Activated B cell treated with CpG ODN at 0.5 μM for 24 hours (primary cell): ENCODE measurements around the gene BCL6B. TPM values are rescaled to one million over a fixed set of nuclear protein-coding genes. Genes with fewer than 3 reads are reported as not detected.

Experiments
- ATAC-seq: fragments of 200-7000 bp; cut with Tn5 transposase; one replicate; pipeline ENCODE4 v1.10.0; 2021; ENCODE audit warnings: low read depth, mild to moderate bottlenecking, moderate library complexity
- CTCF ChIA-PET: fragments of 350-600 bp; sonication (Branson Sonifier 250); formaldehyde crosslinking; loops from one replicate; lab custom pipeline; 2021; ENCODE audit warnings: antibody characterized with exemption; lab: Charles Lee
- POLR2A ChIA-PET: fragments of 350-600 bp; sonication (Branson Sonifier 250); formaldehyde crosslinking; loops from one replicate; lab custom pipeline; 2021; ENCODE audit warnings: antibody characterized with exemption; lab: Charles Lee
- DNase-seq: peaks from one replicate; pipeline ENCODE4 v3.0.0; 2022
- H3K27ac Mint-ChIP-seq: one replicate; pipeline ENCODE4 v1.8.0; 2020; ENCODE audit warnings: mixed read lengths
- H3K27me3 Mint-ChIP-seq: one replicate; pipeline ENCODE4 v1.8.0; 2021; ENCODE audit warnings: mixed read lengths
- H3K36me3 Mint-ChIP-seq: one replicate; pipeline ENCODE4 v1.8.0; 2021; ENCODE audit warnings: low read depth, mixed read lengths
- H3K4me1 Mint-ChIP-seq: one replicate; pipeline ENCODE4 v1.8.0; 2021; ENCODE audit warnings: mixed read lengths
- H3K4me3 Mint-ChIP-seq: one replicate; pipeline ENCODE4 v1.8.0; 2020; ENCODE audit warnings: mild to moderate bottlenecking, mixed read lengths
- H3K9me3 Mint-ChIP-seq: one replicate; pipeline ENCODE4 v1.8.0; 2020; ENCODE audit warnings: mixed read lengths
- intact Hi-C: fragments of 100-400 bp; cut with micrococcal nuclease; formaldehyde crosslinking; loops from one replicate; pipeline ENCODE4 v1.15.1; 2024
- total RNA-seq: library from RNA; stranded (reverse); gene quantifications from 2 replicates; pipeline ENCODE4 v1.2.3, GENCODE V29; 2022
- TF ChIP-seq, protein P1 (sequence below): fragments of 200-600 bp; IDR thresholded peaks from one replicate; pipeline ENCODE4 v1.8.0; 2022; ENCODE audit warnings: antibody characterized with exemption, mild to moderate bottlenecking

BCL6B gene
- total RNA-seq, 1 donor from 2014 or later: 0.31 TPM

DNA sequence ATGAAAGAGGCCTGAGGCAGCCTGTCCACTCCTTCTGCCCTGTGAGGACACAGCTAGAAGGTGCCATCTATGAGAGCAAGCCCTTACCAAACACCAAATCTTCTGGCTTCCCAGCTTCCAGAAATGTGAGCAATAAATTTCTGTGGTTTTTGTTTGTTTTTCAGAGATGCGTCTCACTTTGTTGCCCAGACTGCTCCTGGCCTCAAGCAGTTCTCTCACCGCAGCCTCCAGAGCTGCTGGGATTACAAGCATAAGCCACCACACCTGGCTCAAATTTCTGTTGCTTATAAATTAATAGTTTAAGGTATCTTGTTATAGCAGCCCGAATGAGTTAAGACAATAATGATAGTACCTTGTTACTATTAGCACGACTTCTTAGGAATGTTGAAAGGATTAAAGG is 33.5 kb downstream of the BCL6B start:
- POLR2A ChIA-PET: no interaction called here
- TF ChIP-seq, protein P1, sequence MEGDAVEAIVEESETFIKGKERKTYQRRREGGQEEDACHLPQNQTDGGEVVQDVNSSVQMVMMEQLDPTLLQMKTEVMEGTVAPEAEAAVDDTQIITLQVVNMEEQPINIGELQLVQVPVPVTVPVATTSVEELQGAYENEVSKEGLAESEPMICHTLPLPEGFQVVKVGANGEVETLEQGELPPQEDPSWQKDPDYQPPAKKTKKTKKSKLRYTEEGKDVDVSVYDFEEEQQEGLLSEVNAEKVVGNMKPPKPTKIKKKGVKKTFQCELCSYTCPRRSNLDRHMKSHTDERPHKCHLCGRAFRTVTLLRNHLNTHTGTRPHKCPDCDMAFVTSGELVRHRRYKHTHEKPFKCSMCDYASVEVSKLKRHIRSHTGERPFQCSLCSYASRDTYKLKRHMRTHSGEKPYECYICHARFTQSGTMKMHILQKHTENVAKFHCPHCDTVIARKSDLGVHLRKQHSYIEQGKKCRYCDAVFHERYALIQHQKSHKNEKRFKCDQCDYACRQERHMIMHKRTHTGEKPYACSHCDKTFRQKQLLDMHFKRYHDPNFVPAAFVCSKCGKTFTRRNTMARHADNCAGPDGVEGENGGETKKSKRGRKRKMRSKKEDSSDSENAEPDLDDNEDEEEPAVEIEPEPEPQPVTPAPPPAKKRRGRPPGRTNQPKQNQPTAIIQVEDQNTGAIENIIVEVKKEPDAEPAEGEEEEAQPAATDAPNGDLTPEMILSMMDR: no peak
- Mint-ChIP-seq H3K27ac (no peak overlapping the region), H3K4me3 (no peak overlapping the region), H3K27me3 (peaks cover 6% of the 10 kb centered on the region), H3K4me1 (peaks cover 2% of the 10 kb centered on the region), H3K36me3 (no peaks in the 10 kb centered on the region), H3K9me3 (no peaks in the 10 kb centered on the region)
- DNase-seq (no peak), ATAC-seq (no peak)
- intact Hi-C loops: no loop called here
- CTCF ChIA-PET: no interaction called here

DNA sequence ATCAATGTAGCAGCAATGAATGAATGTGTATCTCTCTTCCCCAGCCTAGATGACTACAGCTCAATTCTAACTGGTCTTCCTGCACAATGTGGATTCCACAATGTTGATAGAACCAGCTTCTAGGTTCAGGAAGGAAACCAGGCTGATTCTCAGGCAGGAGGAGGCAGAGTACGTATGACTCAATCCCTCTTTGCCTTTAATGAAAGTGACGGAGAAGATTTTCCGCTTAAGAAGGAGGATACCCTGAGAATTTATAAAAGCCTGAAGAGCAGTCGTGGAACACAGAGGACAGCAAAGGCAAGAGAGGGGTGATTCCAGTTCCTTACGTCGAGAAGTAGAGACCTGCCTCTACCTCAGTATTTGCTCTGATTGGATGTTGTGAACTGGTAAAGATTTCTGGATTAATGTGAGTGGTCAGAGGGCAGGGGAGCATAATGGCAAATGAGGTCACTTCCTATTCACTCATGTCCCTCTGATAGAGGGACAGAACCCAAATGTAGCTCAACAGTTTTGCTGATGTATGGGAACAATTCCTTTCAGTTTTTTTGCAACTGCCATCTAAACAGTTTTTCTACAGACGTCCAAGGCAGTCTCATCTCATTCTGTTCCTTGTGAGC is 36.1 kb downstream of the BCL6B start:
- TF ChIP-seq, protein P1: no peak
- H3K27ac Mint-ChIP-seq: no peak overlapping the region
- H3K27me3 Mint-ChIP-seq: peaks cover 17% of the 10 kb centered on the region
- H3K36me3 Mint-ChIP-seq: no peaks in the 10 kb centered on the region
- peaks cover 2% of the 10 kb centered on the region for H3K4me1 Mint-ChIP-seq
- CTCF ChIA-PET: no interaction called here
- ATAC-seq (no peak), DNase-seq (no peak)
- intact Hi-C loops: no loop called here
- POLR2A ChIA-PET: interaction anchor here (0.7 to 1.5 kb wide), 2 partner anchors 74 to 1210 kb away, joined by 4 to 20 read pairs; no protein-coding TSS in a partner anchor
- no peak overlapping the region for H3K4me3 Mint-ChIP-seq
- no peaks in the 10 kb centered on the region for H3K9me3 Mint-ChIP-seq

DNA sequence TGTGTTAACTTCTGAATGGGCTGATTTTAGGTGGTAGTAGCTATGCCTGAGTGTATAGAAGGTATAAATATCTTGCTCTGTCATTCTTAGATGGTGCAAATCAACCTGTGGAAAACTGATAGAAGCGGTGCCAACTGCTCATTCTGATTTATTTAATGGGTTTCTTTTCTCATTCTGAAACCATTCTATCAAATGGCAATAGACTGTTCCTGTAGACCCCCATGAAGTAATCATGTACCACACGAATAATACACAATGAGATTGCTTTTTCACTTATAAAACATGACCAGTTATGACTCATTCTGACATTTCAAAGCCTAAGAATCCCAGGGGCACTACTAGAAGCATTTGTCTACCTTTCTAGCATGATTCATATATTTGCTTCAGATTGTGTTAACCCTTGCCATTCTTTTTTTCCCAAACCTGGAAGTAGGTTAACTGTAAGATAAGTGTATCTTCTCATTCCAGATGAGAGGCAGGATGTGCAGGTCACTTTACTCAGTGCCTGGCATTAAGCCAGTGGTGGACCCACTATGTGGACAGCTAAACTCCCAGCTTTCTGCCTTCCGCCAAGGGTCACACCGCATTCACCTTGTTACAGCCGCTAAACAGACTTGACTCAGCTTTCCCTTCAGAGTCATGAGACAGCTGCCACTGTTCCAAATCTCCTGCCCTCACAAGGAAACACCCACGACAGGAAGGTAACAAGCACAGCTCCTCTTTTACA is 37.5 kb downstream of the BCL6B start:
- ChIA-PET POLR2A (interaction anchor here (1.5 kb wide), 1 partner anchor 73 kb away, joined by 20 read pairs; no protein-coding TSS in a partner anchor), CTCF (no interaction called here)
- Mint-ChIP-seq H3K4me1 (peaks cover 2% of the 10 kb centered on the region), H3K27me3 (peaks cover 24% of the 10 kb centered on the region), H3K36me3 (no peaks in the 10 kb centered on the region), H3K27ac (no peak overlapping the region), H3K9me3 (no peaks in the 10 kb centered on the region), H3K4me3 (no peak overlapping the region)
- peak; percentile 14 for ATAC-seq
- no peak for DNase-seq
- TF ChIP-seq, protein P1: no peak
- intact Hi-C loops: no loop called here

DNA sequence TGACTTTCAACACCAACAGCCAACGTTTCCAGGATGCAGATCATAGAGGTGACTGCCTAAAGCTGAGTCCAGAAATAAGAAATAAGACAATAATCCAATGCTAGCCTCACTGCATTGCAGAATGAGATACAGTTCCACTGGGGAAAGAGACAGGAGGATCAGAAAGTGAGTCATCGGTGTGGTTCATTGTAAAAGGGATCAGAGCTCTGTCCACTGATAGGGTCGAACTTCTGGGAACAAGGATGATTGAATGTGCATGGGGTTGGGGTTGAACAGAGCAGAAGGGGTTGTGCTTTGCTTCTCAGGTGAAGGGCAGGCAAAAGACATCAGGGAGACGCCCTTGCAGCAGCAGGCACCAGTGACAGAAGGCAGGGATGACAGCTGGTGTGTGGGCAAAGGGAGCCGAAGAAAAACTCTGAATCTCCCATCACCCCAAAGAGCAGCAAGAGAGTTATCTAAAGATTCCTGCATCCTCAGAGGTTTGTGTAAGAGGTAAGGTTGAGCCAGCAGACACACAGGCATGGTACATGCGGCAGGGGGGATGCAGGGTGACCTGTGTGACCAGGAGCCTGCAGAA is 40.8 kb downstream of the BCL6B start:
- intact Hi-C loops: no loop called here
- TF ChIP-seq, protein P1: no peak
- H3K27ac Mint-ChIP-seq: no peak overlapping the region
- CTCF ChIA-PET: no interaction called here
- ATAC-seq: no peak
- H3K36me3 Mint-ChIP-seq: peaks cover 2% of the 10 kb centered on the region
- no peak for DNase-seq
- H3K4me1 Mint-ChIP-seq: peaks cover 2% of the 10 kb centered on the region
- POLR2A ChIA-PET: no interaction called here
- H3K4me3 Mint-ChIP-seq: no peak overlapping the region
- H3K9me3 Mint-ChIP-seq: peaks cover 10% of the 10 kb centered on the region
- peaks cover 31% of the 10 kb centered on the region for H3K27me3 Mint-ChIP-seq

DNA sequence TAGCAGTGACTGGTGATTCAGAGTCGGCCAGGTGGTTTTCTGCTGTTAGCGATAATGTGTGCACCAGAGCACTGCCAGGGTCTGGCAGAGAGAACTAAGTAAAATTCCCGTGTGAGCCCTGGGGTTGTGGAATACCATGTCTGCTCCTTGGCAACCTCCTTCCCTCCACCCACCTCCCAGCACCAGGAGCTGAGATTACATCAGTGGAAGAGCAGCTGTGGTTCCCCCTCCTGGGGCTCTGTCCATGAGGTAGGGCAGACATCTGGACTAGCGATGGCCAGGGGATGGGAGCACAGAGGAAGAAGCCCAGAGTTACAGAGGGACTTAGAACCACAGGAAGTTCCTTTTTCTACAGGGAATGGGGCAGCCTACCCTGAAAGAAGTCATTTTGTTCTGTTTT is 41.4 kb downstream of the BCL6B start:
- intact Hi-C loops: no loop called here
- ATAC-seq (no peak), DNase-seq (no peak)
- H3K36me3 Mint-ChIP-seq: peaks cover 2% of the 10 kb centered on the region
- no peak overlapping the region for H3K27ac Mint-ChIP-seq
- peaks cover 15% of the 10 kb centered on the region for H3K9me3 Mint-ChIP-seq
- H3K4me1 Mint-ChIP-seq: peaks cover 2% of the 10 kb centered on the region
- H3K27me3 Mint-ChIP-seq: peaks cover 31% of the 10 kb centered on the region
- H3K4me3 Mint-ChIP-seq: no peak overlapping the region
- ChIA-PET CTCF (no interaction called here), POLR2A (no interaction called here)
- TF ChIP-seq, protein P1: no peak
